Aorta (tissue), 5 donors: Measurements from ENCODE around the gene RLF. TPM values are rescaled to one million over a fixed set of nuclear protein-coding genes. Genes with fewer than 3 reads are reported as not detected.
A peak's percentile ranks its signal among the peaks of the same experiment; 100 is the strongest.
"Not testable (repeated sequence)": the region's sequence is repeated elsewhere in the genome, so short reads cannot be mapped to it uniquely, and the experiment has no call there.

ENCODE experiments used
- ATAC-seq: fragments of 200-7000 bp; cut with Tn5 transposase; one replicate; pipeline ENCODE4 v1.9.1; 2022; ENCODE audit warnings: moderate library complexity; ENCODE audit not compliant: low FRiP score
- DNase-seq, 2 donors: peaks; one replicate each; pipeline ENCODE4 v3.0.0-alpha.2; 2020
- H3K27ac ChIP-seq, 2 donors: one replicate each; pipeline ENCODE4 v1.5.1; 2013; ENCODE audit warnings: low read length in 2 of 2, mild to moderate bottlenecking in 2 of 2, moderate library complexity in 2 of 2, control low read depth in 1 of 2, inconsistent platforms in 1 of 2, low read depth in 1 of 2
- H3K27me3 ChIP-seq, 2 donors: one replicate each; pipeline ENCODE4 v1.6.1; 2013; ENCODE audit warnings: control low read depth in 1 of 2, low read length in 1 of 2, mild to moderate bottlenecking in 1 of 2, moderate library complexity in 1 of 2; ENCODE audit not compliant: insufficient read depth in 2 of 2, control insufficient read depth in 1 of 2
- H3K36me3 ChIP-seq, 2 donors: one replicate each; pipeline ENCODE4 v1.6.1; 2013; ENCODE audit warnings: control low read depth in 1 of 2, low read length in 1 of 2, mild to moderate bottlenecking in 1 of 2; ENCODE audit not compliant: insufficient read depth in 2 of 2, control insufficient read depth in 1 of 2
- H3K4me1 ChIP-seq, 2 donors: one replicate each; pipeline ENCODE4 v1.6.1; 2013; ENCODE audit warnings: low read length in 2 of 2, control low read depth in 1 of 2, mild to moderate bottlenecking in 1 of 2, moderate library complexity in 1 of 2; ENCODE audit not compliant: insufficient read depth in 2 of 2, control insufficient read depth in 1 of 2
- H3K4me3 ChIP-seq, 2 donors: one replicate each; pipeline ENCODE4 v1.5.1; 2013; ENCODE audit warnings: low read length in 2 of 2, control low read depth in 1 of 2, mild to moderate bottlenecking in 1 of 2
- H3K9me3 ChIP-seq: one replicate; pipeline ENCODE4 v1.6.1; 2013; ENCODE audit warnings: mild to moderate bottlenecking, low read length; ENCODE audit not compliant: control insufficient read depth
- whole genome bisulfite sequencing, 2 donors: extraction: QIAGEN DNeasy Blood & Tissue Kit; methylation state at CpG; one replicate each; pipeline ENCODE4 v1.1.7; 2013; 5-methylcytosine and 5-hydroxymethylcytosine counted together
- intact Hi-C, 2 donors: fragments of 100-400 bp; cut with DNase I; formaldehyde crosslinking; loops; one replicate each; pipeline versions ENCODE4 v1.14.2 to v1.15.0; 2022
- polyA plus RNA-seq, 2 donors: library from polyadenylated mRNA; stranded (reverse); fragments of 200-250 nt; gene quantifications; one replicate each; pipeline ENCODE4 v1.2.3, GENCODE V29; 2013
- total RNA-seq, 2 donors: library from RNA; stranded (reverse); fragmentation: NEBNext Ultra II Directional; extraction: Animal tissue kit (Norgen Biotek cat#: 25700); gene quantifications; one replicate each; pipeline ENCODE4 v1.2.1, GENCODE V29; 2021
- donor health status: healthy with polysubstance abuse.
- donor health status: Bipolar disorder and iron deficiency.
- donor health status: DM: no; HTN: no; CAD: no.
- donor health status: DM: no; HTN: no; CAD: no.
- donor health status: DM: yes; HTN: yes; CAD: no.

The RLF gene
- total and polyA plus RNA-seq, 4 donors, result 3.1 to 25.1 (median 13.0) TPM

DNA sequence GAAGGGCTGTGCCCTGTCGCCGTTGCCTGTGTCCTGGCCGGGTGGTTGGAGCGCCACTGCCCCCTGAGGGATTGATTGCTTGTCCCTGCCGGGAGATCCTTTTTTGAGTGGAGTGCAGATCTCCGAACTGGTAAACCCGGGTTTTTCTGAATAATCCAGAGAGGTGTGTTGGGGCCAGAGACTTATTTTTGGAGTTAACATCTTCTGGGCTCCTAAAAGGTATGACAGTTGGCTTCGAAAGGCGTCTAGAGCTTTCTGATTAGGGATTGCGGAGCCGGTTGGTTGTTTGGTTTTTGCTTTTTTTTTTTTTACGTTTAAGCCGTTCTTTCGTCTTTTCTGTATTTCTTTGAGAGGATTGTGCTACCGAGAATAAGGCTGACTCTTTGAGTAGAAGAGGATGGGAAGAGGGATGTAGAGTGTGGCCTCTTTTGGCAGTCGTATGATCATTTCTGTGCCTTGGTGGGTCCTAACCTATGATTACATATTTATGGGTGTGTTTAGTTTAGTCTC lies 756 bp downstream of the RLF start:
- WGBS, 2 donors, result 0% methylated on average over 16 of the region's 16 CpGs
- intact Hi-C loops, result loop anchor here (2.0 to 5.0 kb wide), 3 partner anchors 95 to 153 kb away; partner anchors contain the start of gene ZMPSTE24 (in 1 of the 2)
- Histone ChIP-seq H3K4me1 (peaks cover 2 to 6% of the 10 kb centered on the region in 2 donors), H3K9me3 (no peaks in the 10 kb centered on the region), H3K27me3 (no peaks in the 10 kb centered on the region), H3K27ac (peak overlapping the region; percentile 60 to 90), H3K4me3 (peak overlapping the region; percentile 48 to 94), H3K36me3 (no peaks in the 10 kb centered on the region)
- DNase-seq, result no peak
- no peak for ATAC-seq

GRCh38 chr1:40162753-40163441 lies 1.7 kb downstream of the RLF start:
- peaks cover 2 to 6% of the 10 kb centered on the region in 2 donors for H3K4me1 ChIP-seq
- H3K27me3 ChIP-seq, result no peaks in the 10 kb centered on the region
- H3K4me3 ChIP-seq, result peak overlapping the region; percentile 48 to 94
- WGBS, 2 donors, result 4 to 5% methylated on average over 4 of the region's 4 CpGs
- H3K9me3 ChIP-seq, result no peaks in the 10 kb centered on the region
- intact Hi-C loops, result loop anchor here (5.0 kb wide), 2 partner anchors 94 to 99 kb away; partner anchors contain the start of gene ZMPSTE24 (in 1 of the 2)
- DNase-seq (no peak), ATAC-seq (no peak)
- H3K36me3 ChIP-seq, result no peaks in the 10 kb centered on the region
- no peak overlapping the region for H3K27ac ChIP-seq

GRCh38 chr1:40167317-40167716 lies 6.1 kb downstream of the RLF start:
- H3K27me3 ChIP-seq, result no peaks in the 10 kb centered on the region
- H3K4me1 ChIP-seq, result peaks cover 4 to 6% of the 10 kb centered on the region in 2 donors
- no peak overlapping the region for H3K4me3 ChIP-seq
- ATAC-seq (no peak), DNase-seq (no peak)
- H3K36me3 ChIP-seq, result no peaks in the 10 kb centered on the region
- no peak overlapping the region for H3K27ac ChIP-seq
- intact Hi-C loops, result no loop called here
- WGBS, 2 donors, result 75% methylated on average over 4 of the region's 4 CpGs
- H3K9me3 ChIP-seq, result no peaks in the 10 kb centered on the region

DNA sequence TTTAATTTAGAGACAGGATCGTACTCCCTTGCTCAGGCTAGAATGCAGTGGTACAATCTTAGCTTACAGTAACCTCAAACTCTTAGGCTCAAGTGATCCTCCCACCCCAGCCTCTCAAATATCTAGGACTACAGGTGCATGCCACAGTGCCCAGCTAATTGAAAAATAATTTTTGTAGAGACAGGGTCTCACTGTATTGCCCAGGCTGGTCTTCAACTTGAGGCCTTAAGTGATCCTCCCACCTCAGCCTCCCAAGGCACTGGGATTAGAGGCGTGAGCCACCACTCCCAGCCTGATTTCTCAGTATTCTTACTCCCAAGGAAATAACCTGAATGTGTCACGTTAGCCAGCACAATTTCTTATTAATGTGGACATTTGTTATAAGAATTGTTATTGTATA lies 9.8 kb downstream of the RLF start:
- Histone ChIP-seq H3K27me3 (no peaks in the 10 kb centered on the region), H3K36me3 (no peaks in the 10 kb centered on the region), H3K4me1 (peaks cover 3 to 4% of the 10 kb centered on the region in 2 donors), H3K4me3 (no peak overlapping the region), H3K9me3 (no peaks in the 10 kb centered on the region), H3K27ac (no peak overlapping the region)
- ATAC-seq (no peak), DNase-seq (no peak)
- 73 to 78% methylated on average over 3 of the region's 3 CpGs for WGBS, 2 donors
- intact Hi-C loops, result no loop called here

GRCh38 chr1:40174788-40175187 lies 13.6 kb downstream of the RLF start:
- intact Hi-C loops, result no loop called here
- DNase-seq, result no peak
- ATAC-seq, result no peak
- Histone ChIP-seq H3K27me3 (no peaks in the 10 kb centered on the region), H3K4me1 (peaks cover 3 to 4% of the 10 kb centered on the region in 2 donors), H3K27ac (no peak overlapping the region), H3K36me3 (no peaks in the 10 kb centered on the region), H3K4me3 (no peak overlapping the region), H3K9me3 (no peaks in the 10 kb centered on the region)
- WGBS, 2 donors, result 84 to 85% methylated on average over 3 of the region's 3 CpGs

DNA sequence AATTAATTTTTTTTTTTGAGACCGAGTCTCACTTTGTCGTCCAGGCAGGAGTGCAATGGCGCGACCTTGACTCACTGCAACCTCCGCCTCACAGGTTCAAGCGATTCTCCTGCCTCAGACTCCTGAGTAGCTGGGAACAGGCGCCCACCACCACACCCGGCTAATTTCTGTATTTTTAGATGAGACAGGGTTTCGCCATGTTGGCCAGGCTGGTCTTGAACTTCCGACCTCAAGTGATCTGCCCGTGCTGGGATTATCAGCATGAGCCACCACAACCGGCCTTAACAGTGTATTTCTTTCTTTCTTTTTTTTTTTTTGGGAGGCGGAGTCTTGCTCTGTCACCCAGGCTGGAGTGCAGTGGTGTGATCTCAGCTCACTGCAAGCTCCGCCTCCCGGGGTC lies 15.8 kb downstream of the RLF start:
- H3K27me3 ChIP-seq, H3K27ac ChIP-seq, H3K9me3 ChIP-seq, H3K36me3 ChIP-seq, DNase-seq, H3K4me1 ChIP-seq, intact Hi-C loops, ATAC-seq, H3K4me3 ChIP-seq: not testable (repeated sequence)
- 93 to 95% methylated on average over 15 of the region's 15 CpGs for WGBS, 2 donors

GRCh38 chr1:40178200-40178599 lies 17.0 kb downstream of the RLF start:
- DNase-seq, result no peak
- WGBS, 2 donors, result 53 to 55% methylated on average over 2 of the region's 2 CpGs
- peaks cover 5 to 7% of the 10 kb centered on the region in 2 donors for H3K4me1 ChIP-seq
- no peak overlapping the region for H3K27ac ChIP-seq
- no peaks in the 10 kb centered on the region for H3K36me3 ChIP-seq
- no peaks in the 10 kb centered on the region for H3K9me3 ChIP-seq
- no peaks in the 10 kb centered on the region for H3K27me3 ChIP-seq
- H3K4me3 ChIP-seq, result no peak overlapping the region
- intact Hi-C loops, result no loop called here
- no peak for ATAC-seq

DNA sequence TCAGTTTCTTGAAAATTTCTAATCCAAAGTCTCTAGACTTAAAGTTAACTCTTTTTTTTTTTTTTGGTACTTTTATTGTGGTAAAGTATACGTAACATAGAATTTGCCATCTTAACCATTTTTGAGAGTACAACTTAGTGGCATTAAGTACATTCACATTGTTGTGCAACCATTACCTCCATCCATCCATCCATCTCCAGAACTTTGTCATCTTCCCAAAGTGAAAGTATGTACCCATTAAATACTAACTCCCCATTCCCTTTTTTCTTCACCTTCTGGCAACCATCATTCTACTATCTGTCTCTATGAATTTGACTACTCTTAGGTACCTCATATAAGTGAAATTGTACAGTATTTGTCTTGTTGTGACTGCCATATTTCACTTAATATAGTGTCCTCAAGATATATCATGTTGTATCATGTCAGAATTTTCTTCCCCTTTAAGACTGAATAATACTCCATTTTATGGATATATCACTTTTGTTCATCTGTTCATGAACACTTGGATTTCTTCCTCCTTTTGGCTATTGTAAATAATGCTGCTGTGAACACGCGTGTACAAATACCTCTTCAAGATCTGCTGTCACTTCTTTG lies 18.4 kb downstream of the RLF start:
- DNase-seq, result no peak
- H3K4me1 ChIP-seq, result peaks cover 3 to 4% of the 10 kb centered on the region in 2 donors
- no peak overlapping the region for H3K27ac ChIP-seq
- no peaks in the 10 kb centered on the region for H3K27me3 ChIP-seq
- H3K36me3 ChIP-seq, result no peaks in the 10 kb centered on the region
- no peak overlapping the region for H3K4me3 ChIP-seq
- no peaks in the 10 kb centered on the region for H3K9me3 ChIP-seq
- 94 to 96% methylated on average over 3 of the region's 3 CpGs for WGBS, 2 donors
- intact Hi-C loops, result no loop called here
- no peak for ATAC-seq
